Cardiac septum (tissue), 1 donor: ENCODE data around the gene AKR1C2. TPM values are rescaled to one million over a fixed set of nuclear protein-coding genes. Genes with fewer than 3 reads are reported as not detected.
"Not testable (repeated sequence)": the region's sequence is repeated elsewhere in the genome, so short reads cannot be mapped to it uniquely, and the experiment has no call there.

Source experiments
- DNase-seq: peaks from one replicate; pipeline ENCODE4 v3.0.0-alpha.2; 2020; ENCODE audit warnings: low spot score
- intact Hi-C: fragments of 100-400 bp; cut with DNase I; formaldehyde crosslinking; loops from one replicate; pipeline ENCODE4 v1.14.0; 2022
- total RNA-seq: library from RNA; stranded (reverse); fragmentation: NEBNext Ultra II Directional; extraction: Animal tissue kit (Norgen Biotek cat#: 25700); gene quantifications from one replicate; pipeline ENCODE4 v1.2.1, GENCODE V29; 2021
- donor health status: DM: no; HTN: no; CAD: no.

AKR1C2 gene
- total RNA-seq, 1 donor from 2014 or later: 8.5 TPM

DNA sequence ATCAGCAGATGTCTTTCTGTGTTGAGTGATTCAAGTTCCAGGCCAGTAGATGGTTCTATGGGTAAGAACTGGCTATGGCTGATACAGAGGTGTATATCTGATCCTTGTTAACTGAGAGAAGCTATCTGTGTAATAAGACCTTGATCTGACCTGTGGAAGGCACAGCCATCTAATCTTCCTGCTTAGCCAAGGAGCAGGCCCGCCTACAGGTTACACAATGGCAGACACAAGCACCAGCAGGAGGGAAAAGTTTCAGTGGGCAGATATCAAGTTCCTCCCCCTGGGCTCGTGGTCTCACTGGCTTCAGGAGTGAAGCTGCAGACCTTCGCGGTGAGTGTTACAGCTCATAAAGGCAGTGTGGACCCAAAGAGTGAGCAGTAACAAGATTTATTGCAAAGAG, 27.9 kb upstream of the AKR1C2 start:
- intact Hi-C loops, DNase-seq: not testable (repeated sequence)

DNA sequence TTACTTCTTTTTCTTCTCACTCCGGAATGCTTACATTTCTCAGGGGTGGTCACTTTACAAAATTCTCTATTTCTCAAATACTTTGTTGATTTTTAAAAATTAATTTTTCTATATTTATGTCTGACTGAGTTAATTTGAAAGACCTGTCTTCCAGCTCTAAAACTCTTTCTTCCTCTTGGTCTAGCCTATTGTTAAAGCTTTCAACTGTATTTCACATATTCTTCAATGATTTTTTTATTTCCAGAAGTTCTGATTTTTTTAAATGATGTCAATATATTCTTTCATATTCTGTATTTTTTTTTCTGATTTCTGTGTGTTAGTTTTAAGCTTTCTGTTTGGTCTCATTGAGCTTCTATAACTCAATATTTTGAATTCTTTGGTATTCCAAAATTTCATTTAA, 27.3 kb upstream of the AKR1C2 start:
- intact Hi-C loops: no loop called here

GRCh38 chr10:5025461-5025881, 21.8 kb upstream of the AKR1C2 start:
- intact Hi-C loops, DNase-seq: not testable (repeated sequence)

More for the DNA sequence above, 27.3 kb upstream of the AKR1C2 start:
- no peak for DNase-seq

DNA sequence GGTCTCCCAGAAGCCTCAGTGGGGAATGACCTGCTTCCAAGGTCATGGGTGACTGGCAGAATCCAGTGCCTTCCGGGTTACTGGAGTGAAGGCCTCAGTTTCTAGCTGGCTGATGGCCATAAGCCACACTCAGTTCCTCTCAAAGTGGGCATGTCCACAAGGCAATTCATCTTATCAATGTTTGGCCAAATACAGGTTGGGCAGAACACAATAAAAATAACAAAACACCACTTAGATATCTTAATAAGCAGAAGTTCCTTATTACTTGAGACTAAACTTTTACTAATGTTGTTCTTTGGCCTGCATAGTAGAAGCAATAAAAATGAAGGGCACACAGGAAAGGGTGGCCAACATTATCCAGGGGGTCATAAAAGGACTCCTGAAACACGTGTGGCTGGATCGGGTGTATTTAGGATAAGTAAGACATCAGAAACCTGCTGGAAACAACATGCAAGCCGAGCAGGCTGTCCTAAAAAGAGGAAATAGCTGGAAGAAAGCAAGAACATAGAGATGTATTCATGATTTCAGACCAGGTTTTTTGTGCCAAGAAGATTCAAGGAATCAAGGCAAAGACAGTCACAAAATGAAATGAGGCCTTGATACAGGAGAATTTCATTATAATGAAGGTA, 19.6 kb upstream of the AKR1C2 start:
- intact Hi-C loops: no loop called here
- DNase-seq: no peak

GRCh38 chr10:5021624-5022290, 18.1 kb upstream of the AKR1C2 start:
- intact Hi-C loops, DNase-seq: not testable (repeated sequence)

DNA sequence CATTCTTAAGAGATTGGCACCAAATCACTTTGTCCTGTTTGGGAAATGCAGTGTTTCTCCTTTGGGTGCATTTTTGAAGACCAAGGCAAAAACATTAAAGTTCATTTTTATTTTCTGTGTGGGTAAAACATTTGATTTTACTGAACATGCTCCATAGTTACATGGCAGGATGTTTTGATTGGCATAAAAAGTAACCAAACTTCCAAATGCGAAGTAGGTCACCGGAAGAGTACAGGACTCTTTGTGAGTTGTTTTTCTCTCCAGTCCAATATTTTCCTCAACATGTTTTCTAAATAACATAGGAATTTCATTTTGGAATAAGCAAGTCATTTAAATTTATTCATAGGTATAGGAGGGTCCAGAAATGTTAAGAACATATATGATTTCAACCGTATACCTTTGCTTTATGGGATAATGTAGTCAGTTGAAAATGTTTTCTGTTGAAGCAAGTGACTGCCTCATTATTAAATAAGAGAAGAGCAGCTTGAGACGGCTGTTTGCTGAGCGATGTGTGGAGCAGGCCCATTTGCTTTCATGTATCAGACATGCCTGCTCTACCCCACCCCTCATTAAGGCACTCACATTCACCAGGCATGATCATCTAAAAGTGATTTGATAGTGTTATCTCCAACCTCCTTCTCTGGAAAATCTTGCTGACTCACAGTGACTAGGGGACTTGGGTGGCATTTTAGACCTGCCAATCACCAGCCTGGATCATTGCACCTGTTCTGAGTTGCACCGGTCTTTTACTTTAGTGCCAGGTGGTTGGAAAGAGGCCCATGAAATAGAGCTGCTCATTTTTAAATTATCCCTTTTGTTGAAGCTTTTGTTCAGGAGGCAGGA, 16.3 kb upstream of the AKR1C2 start:
- DNase-seq: not testable (repeated sequence)
- intact Hi-C loops: loop anchor here (5.0 kb wide), 2 partner anchors 72 to 267 kb away; partner anchors contain the start of gene AKR1C3

DNA sequence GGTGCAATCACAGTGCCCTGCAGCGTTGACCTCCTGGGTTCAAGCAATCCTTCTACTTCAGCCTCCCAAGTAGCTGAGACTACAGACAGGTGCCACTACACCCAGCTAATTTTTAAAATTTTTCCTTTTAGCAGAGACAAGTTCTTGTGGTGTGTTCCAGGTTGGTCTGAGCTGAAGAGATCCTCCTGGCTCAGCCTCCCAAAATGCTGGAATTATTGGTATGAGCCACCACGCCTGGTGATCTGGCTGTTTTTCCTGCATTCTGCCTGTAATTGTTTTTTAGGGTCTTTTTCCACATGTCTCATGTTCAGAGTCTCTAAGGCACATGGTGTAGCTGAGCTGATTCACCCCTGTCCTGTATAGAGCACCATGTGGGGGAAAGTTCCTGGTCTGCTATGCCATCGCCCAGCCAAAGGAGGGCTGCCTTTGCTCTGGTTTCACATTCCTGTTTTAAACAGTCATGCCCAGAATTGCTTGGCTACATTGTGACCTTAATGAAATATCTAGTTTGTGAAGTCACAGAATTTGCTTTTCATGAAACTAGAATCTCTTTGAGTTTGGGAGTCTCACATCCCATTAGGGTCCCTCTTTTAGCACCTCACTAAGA, 15.1 kb upstream of the AKR1C2 start:
- intact Hi-C loops: loop anchor here (5.0 kb wide), 2 partner anchors 74 to 269 kb away; partner anchors contain the start of gene AKR1C3
- DNase-seq: not testable (repeated sequence)

DNA sequence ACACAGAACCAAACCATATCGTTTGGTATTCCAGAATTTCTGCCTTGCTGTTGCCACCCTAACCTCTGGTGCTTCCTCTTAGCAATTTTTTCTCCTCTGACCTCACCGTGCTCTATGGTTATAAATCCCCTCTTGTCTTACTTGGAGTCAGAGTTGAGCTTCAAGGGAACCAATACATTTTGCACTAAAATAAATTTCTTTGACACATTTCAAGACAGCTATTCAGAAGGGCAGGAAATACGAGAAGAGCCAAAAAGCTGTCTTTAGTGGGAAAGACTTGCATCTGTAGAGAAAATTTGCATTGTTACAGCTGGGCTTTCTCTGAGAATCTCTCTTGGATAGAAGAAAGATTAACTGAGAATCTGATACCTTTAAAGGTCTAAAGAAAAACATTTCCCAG, 14.5 kb upstream of the AKR1C2 start:
- DNase-seq: no peak
- intact Hi-C loops: loop anchor here (5.0 kb wide), 2 partner anchors 74 to 269 kb away; partner anchors contain the start of gene AKR1C3

- intact Hi-C loops: loop anchor here (5.0 kb wide), 2 partner anchors 77 to 272 kb away; partner anchors contain the start of gene AKR1C3
- DNase-seq: no peak
Observed at GRCh38 chr10:5014936-5015335, 11.3 kb upstream of the AKR1C2 start.

DNA sequence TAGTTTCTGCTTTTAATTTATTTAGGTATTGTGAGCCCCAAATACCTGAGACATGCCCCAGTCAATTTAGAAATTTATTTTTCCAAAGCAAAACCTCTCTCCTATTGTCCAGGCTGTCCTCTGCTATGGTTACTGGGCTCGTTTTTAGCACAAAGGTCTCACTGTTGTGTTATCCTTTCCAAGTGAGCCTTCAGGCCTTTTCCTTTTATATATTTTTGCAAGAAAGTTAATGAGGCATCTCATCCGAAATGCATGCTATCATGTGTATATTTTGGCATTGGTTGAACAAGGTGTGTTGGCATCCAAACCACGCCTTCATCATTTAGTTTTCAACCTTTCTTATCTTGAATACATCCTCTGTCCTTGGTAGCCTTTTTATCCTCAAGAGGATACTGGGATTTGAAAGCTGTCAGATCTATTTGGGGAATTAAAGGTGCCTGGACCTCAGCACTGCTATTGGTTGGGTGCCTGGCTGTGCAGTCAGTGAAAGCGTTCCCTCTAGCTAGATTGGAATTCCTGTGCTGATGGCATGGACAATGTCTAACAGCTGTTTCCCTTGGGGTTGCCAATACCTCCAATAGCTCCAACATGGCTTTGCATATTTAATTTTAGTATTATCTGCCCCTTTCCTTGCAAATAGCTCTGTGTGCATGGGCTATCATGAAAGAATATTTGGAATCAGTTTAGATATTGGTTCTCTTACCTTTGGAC, 10.7 kb upstream of the AKR1C2 start:
- DNase-seq, intact Hi-C loops: not testable (repeated sequence)

GRCh38 chr10:5013385-5013784, 9.7 kb upstream of the AKR1C2 start:
- DNase-seq: no peak
- intact Hi-C loops: no loop called here

DNA sequence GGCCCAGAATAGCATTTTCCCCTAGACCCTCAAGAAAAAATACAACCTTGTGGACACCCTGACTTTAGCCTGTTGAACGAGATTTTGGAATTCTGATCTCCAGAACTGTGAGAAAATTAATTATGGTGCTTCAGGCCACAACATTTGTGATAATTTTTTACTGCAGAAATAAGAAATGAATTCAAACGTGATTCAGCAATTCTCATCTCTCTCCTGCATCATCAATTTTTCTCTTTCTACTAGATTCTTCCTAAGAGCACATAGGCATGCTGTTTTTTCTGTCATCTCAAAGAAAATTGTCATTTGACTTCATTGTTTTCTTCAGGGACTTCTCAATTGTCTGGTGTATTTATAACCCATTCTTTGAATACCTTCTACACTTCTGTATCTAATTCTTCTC, 8.9 kb upstream of the AKR1C2 start:
- DNase-seq: no peak
- intact Hi-C loops: no loop called here

GRCh38 chr10:5011392-5011791, 7.7 kb upstream of the AKR1C2 start:
- DNase-seq, intact Hi-C loops: not testable (repeated sequence)

DNA sequence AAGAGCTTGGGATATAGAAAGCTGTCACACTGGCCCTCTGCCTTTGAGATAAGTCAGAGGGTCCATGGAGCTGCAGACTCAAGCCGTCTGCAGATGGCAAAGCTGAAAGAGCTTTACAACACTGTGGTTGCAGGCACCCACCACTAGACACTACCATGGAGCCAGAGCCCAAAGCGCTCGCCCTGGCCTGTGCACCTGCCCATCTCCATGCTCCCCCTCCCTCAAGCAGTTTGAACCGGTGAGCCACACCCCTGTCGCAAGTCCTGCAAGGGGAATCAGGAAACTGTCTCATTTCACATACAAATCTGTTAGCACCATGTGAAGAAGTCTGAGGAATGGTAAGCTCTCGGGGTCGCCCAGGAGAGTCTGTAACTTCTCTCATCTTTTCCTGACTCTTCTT, 6.4 kb upstream of the AKR1C2 start:
- intact Hi-C loops, DNase-seq: not testable (repeated sequence)

DNA sequence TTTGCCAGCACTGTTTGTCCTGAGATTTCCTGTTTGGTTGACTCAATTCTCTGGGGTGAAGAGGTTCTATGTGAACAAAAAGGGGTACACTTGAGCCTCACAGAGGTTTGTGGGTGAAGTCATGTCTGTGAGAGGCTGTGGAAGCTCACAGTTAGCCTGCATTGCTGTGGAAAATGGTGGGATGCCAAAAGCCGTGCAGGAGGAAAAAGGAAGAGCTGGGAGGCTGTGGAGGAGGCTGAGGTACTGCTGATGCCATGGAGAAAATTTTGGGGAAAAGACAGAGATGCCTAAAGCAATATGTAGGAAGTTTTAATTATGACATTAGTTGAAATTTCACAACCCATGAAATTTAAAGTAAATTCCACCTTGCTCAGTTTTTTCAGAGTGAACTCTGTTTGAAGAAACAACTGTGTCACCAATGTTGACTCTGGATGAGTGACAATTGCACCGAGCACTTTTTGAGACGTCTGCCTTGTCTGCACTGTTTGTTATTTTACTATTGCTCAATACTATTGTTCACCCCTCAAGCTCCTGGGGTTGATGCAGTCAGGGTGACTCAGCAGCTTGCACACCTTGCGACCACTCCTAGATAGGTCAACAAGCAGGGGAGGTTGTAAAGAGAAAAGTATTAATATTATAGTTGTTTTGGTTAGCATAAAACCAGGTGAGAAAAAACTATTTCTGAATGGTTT, 5.3 kb upstream of the AKR1C2 start:
- intact Hi-C loops: not testable (repeated sequence)

GRCh38 chr10:5004501-5004900, 844 bp upstream of the AKR1C2 start:
- DNase-seq, intact Hi-C loops: not testable (repeated sequence)

More for the DNA sequence above, 5.3 kb upstream of the AKR1C2 start:
- DNase-seq: not testable (repeated sequence)

GRCh38 chr10:5004030-5004385, 351 bp upstream of the AKR1C2 start:
- DNase-seq, intact Hi-C loops: not testable (repeated sequence)

GRCh38 chr10:5002013-5002727, 1.5 kb downstream of the AKR1C2 start:
- no peak for DNase-seq
- intact Hi-C loops: no loop called here
